GM10266 (cell line): ENCODE data around the gene TRAF4.
A peak's percentile ranks its signal among the peaks of the same experiment; 100 is the strongest.

Experiments
- DNase-seq: peaks from one replicate; pipeline ENCODE4 v3.0.0; 2012; ENCODE audit errors: extremely low spot score
- TF ChIP-seq, protein P1 (sequence below): IDR thresholded peaks from 2 replicates; pipeline ENCODE4 v1.5.1; 2012; ENCODE audit warnings: mild to moderate bottlenecking, low read depth; ENCODE audit not compliant: control insufficient read depth, insufficient read depth; ENCODE audit errors: missing control alignments

The TRAF4 gene

DNA sequence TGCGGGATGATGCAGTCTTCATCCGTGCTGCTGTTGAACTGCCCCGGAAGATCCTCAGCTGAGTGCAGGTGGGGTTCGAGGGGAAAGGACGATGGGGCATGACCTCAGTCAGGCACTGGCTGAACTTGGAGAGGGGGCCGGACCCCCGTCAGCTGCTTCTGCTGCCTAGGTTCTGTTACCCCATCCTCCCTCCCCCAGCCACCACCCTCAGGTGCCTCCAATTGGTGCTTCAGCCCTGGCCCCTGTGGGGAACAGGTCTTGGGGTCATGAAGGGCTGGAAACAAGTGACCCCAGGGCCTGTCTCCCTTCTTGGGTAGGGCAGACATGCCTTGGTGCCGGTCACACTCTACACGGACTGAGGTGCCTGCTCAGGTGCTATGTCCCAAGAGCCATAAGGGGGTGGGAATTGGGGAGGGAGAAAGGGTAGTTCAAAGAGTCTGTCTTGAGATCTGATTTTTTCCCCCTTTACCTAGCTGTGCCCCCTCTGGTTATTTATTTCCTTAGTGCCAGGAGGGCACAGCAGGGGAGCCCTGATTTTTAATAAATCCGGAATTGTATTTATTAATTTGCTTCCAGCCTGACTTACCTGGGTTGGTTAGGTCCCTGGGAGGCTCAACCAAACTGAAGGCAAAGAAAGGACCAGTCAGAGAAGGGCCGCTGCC is 5.8 kb downstream of the TRAF4 start:
- no peak for DNase-seq
- TF ChIP-seq, protein P1, sequence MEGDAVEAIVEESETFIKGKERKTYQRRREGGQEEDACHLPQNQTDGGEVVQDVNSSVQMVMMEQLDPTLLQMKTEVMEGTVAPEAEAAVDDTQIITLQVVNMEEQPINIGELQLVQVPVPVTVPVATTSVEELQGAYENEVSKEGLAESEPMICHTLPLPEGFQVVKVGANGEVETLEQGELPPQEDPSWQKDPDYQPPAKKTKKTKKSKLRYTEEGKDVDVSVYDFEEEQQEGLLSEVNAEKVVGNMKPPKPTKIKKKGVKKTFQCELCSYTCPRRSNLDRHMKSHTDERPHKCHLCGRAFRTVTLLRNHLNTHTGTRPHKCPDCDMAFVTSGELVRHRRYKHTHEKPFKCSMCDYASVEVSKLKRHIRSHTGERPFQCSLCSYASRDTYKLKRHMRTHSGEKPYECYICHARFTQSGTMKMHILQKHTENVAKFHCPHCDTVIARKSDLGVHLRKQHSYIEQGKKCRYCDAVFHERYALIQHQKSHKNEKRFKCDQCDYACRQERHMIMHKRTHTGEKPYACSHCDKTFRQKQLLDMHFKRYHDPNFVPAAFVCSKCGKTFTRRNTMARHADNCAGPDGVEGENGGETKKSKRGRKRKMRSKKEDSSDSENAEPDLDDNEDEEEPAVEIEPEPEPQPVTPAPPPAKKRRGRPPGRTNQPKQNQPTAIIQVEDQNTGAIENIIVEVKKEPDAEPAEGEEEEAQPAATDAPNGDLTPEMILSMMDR: no peak

DNA sequence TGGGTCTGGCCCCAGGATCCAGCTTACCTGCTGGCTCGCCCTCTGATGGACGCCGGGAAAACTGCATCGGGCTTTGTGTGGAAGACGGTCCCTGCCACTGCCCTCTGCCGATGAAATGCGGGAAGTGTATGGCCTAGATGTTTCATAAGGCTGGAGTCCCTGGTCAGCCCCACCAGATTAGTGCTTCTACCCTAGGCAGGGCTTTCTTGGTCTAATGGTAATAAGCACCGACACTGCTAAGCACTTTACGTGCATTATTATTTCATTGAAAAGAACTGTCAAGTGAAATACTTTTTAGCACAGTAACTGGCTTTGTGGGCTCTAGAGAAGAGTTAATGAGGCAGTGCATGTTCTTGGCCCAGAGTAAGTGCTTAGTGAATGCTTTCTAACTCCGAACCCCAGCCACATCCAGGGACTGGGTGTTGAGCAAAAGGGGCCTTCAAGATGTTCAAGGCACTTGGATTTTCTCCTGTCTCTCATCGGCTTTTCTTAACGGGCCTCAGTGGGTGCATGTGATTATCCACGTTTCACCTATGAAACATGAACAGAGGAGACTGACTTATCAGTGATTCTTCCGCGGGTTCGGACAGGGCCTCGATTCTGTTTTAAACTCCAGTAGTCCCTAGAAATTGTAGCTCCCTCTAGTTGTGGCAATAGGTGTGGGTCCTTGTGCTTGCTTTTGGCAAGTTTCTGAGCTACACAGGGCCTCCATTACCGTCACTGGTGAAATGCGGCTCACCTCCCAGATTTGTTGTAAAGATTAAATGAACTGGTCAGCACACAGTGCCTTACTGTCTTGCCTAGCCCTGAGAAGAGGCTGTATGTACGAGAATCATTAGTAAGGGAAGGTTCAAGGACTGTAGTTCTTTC is 6.6 kb downstream of the TRAF4 start:
- peak; percentile 81 for DNase-seq
- TF ChIP-seq, protein P1: peak; percentile 100

DNA sequence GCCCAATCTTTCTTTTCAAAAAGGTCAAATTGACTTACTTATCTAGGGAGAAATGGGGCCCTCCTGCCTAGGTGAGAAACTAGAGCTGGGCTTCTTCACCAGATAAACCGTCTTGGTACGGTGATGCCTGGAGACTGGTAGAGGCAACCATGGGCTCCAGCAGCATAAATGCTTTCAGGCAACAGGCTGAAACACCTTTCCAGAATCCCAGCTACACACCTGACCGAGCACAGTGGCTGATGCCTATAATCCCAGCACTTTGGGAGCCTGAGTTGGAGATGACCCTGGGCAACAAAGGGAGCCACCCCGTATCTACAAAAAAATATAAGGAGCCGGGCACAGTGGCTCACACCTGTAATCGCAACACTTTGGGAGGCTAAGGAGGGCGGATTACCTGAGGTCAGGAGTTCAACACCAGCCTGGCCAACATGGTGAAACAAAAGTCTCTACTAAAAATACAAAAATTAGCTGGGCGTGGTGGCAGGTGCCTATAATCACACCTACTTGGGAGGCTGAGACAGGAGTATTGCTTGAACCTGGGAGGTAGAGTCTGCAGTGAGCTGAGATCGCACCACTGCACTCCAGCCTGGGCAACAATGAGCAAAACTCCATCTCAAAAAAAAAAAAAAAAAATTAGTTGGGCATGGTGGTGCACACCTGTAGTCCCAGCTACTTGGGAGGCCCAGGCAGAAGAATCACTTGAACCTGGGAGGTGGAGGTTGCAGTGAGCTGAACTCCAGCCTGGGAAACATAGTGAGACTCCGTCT is 8.0 kb downstream of the TRAF4 start:
- TF ChIP-seq, protein P1: no peak
- DNase-seq: no peak

DNA sequence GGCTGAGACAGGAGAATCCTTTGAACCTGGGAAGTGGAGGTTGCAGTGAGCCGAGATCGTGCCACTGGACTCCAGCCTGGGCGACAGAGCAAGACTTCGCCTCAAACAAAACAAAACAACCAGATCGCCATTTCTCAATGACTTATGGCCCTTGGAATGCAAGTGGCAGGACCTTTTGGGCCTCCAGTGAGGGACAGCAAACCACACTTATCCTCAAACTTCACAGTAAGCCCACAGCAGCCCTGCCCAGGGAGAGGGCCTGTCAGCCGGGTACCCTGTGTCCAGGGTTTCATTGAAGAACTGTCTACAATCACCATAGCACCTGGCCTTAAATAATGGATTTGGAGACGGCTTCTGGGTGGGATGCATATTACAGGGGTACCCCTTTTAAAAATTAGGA is 11.7 kb downstream of the TRAF4 start:
- TF ChIP-seq, protein P1: no peak
- DNase-seq: no peak

DNA sequence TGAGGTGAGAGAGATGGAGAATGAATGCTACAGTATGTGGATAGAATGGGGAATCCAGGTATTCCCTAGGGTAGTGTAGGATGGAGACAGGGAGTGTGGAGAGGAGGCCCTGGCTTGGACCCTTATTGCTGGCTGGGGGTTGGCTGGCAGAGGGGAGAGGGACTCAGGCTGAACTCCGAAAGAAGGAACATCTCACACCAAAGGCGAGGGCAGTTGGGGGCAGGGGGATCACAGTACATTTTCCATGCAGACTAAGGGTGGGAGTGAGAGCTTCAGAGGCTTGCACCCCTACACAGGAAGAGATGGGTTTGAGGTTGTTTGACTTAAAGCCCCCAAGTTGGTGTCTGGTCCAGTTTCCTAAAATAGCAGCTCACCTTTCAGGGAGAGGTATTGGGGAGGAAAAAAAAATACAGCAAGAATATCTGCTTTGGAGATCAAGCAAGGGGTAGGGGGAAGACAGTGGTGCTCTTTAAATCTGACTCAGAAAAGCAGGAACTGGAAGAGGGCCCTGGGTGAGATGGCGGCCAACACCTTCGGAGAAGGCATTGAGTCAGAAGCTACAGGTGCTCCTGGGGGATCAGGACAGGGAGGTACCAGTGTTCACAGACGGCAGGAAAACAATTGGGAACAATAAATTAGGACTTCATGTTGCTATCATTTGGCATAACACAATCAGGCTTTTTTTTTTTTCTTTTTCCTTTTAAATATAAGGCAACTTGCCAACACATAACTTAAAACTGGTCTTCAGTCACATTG is 12.4 kb downstream of the TRAF4 start:
- TF ChIP-seq, protein P1: no peak
- DNase-seq: no peak

DNA sequence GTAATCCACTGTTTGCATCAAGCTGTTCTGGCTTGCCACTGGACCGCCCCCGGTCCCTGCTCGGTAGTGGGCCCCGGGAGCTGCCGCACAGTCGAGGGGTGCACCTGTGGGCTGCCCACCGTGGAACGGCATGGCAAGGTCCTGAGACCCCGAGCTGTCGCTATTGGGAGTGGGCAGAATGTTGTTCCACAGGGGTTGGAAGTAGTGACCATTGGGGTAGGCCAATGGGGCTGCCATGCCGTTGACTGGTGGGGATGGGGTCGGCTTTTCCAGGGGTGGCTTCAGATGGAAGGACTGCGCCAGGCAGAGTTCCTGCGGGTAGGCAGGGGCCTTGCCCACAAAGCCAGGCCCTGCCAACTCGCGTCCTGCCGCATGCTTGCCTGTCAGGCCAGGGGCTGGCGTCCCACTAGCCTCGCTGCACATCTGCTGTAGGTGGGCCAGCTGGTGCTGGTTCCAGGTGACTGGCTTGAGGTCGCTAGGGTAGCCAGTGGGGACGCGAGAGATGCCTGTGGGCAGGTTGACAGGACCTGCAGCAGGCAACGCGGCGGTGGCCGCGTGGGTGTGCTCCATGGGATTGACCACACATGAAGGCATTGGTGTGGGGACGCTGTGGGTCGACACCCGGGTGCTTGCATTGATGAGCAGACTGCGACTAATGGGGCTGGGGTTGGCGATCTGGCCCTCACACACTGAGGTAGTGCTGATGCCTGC is 14.8 kb downstream of the TRAF4 start:
- TF ChIP-seq, protein P1: no peak
- no peak for DNase-seq
